Upper lobe of left lung (tissue), 6 donors: ENCODE results near the gene SEC14L5. TPM values are rescaled to one million over a fixed set of nuclear protein-coding genes. Genes with fewer than 3 reads are reported as not detected.

ENCODE experiments used
- ATAC-seq, 2 donors: fragments of 200-7000 bp; cut with Tn5 transposase; one replicate each; pipeline ENCODE4 v1.9.1; 2022; ENCODE audit warnings: mild to moderate bottlenecking in 2 of 2, moderate library complexity in 2 of 2; ENCODE audit not compliant: low FRiP score in 2 of 2
- DNase-seq, 2 donors: peaks; one replicate each; pipeline ENCODE4 v3.0.0-alpha.2; 2019 to 2020
- H3K27ac ChIP-seq, 4 donors: fragments of 200-600 bp; sonication (generic); one replicate each; pipeline ENCODE4 v1.5.1; 2016 to 2019
- H3K27me3 ChIP-seq, 4 donors: fragments of 200-600 bp; sonication (generic); one replicate each; pipeline ENCODE4 v1.5.1; 2017 to 2019
- H3K36me3 ChIP-seq, 4 donors: fragments of 200-600 bp; sonication (generic); one replicate each; pipeline ENCODE4 v1.5.1; 2016 to 2019
- H3K4me1 ChIP-seq, 4 donors: fragments of 200-600 bp; sonication (generic); one replicate each; pipeline ENCODE4 v1.5.1; 2018 to 2019
- H3K4me3 ChIP-seq, 4 donors: fragments of 200-600 bp; sonication (generic); one replicate each; pipeline ENCODE4 v1.5.1; 2017 to 2019; ENCODE audit warnings: mild to moderate bottlenecking in 2 of 4, moderate library complexity in 1 of 4
- H3K9me3 ChIP-seq, 4 donors: fragments of 200-600 bp; sonication (generic); one replicate each; pipeline ENCODE4 v1.5.1; 2018 to 2019
- EP300 ChIP-seq, 4 donors: sonication (generic); formaldehyde crosslinking; IDR thresholded peaks; one replicate each; pipeline ENCODE4 v1.5.1; 2017; ENCODE audit warnings: antibody characterized with exemption in 4 of 4, control low read depth in 2 of 4
- POLR2A ChIP-seq, 4 donors: fragments of 450-650 bp; IDR thresholded peaks; one replicate each; pipeline ENCODE4 v1.5.1; 2016 to 2017; ENCODE audit warnings: antibody characterized with exemption in 4 of 4, mild to moderate bottlenecking in 2 of 4
- POLR2AphosphoS5 ChIP-seq, 2 donors: sonication (generic); formaldehyde crosslinking; IDR thresholded peaks; one replicate each; pipeline ENCODE4 v1.5.1; 2017; ENCODE audit warnings: antibody characterized with exemption in 2 of 2
- WGBS, 2 donors: methylation state at CpG; one replicate each; pipeline ENCODE4 v1.1.5; 2017 to 2018; 5-methylcytosine and 5-hydroxymethylcytosine counted together
- total RNA-seq, 6 donors: library from RNA; depleted of rRNA in 4 of 6; stranded (reverse); fragments of >200 nt in 4 of 6; gene quantifications; one replicate each; pipeline versions ENCODE4 v1.1.0 to v1.2.1, GENCODE V29; 2016 to 2021
- TF ChIP-seq, protein P1 (sequence below), 6 experiments: fragments of 450-650 bp in 4 of 6; fragments of 200-600 bp in 2 of 6; sonication (generic) in 2 of 6; IDR thresholded peaks; one replicate each; pipeline ENCODE4 v1.5.1; 2016 to 2019; ENCODE audit warnings: antibody characterized with exemption in 6 of 6
- donor health status: DM: no; HTN: no; CAD: no; lungs with moderate emphysema.
- donor health status: DM: no; HTN: yes; CAD: no; lungs with severe emphysema.

Gene SEC14L5
- total RNA-seq, 6 donors from 2014 or later = 0.20 to 1.7 (median 0.49) TPM; not detected in 1

DNA sequence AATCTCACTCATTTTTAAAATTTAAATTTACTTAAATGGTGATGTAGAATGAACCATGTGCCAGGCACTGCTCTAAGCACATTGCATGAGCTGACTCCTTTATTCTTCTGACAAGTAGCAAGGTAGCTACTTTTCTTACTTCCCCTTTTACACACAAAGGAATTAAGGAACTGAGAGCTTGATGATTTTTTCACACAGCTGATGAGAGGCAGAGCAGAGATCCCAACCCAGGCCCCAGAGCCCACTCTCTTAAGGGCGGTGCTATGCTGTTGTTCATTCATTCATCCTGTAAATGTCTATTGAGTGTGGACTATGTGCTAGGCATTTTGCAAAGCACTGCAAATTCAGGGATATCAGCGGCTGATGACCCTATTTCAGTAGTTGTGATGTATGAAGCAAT is 17.9 kb downstream of the SEC14L5 start:
- no peaks in the 10 kb centered on the region for H3K9me3 ChIP-seq
- no peaks in the 10 kb centered on the region for H3K36me3 ChIP-seq
- no peaks in the 10 kb centered on the region for H3K4me1 ChIP-seq
- H3K27me3 ChIP-seq = no peaks in the 10 kb centered on the region
- TF ChIP-seq POLR2AphosphoS5 (IDR thresholded peaks at IDR 0.05) (no peak), POLR2A (IDR thresholded peaks at IDR 0.05) (no peak), EP300 (IDR thresholded peaks at IDR 0.05) (no peak)
- TF ChIP-seq, protein P1, sequence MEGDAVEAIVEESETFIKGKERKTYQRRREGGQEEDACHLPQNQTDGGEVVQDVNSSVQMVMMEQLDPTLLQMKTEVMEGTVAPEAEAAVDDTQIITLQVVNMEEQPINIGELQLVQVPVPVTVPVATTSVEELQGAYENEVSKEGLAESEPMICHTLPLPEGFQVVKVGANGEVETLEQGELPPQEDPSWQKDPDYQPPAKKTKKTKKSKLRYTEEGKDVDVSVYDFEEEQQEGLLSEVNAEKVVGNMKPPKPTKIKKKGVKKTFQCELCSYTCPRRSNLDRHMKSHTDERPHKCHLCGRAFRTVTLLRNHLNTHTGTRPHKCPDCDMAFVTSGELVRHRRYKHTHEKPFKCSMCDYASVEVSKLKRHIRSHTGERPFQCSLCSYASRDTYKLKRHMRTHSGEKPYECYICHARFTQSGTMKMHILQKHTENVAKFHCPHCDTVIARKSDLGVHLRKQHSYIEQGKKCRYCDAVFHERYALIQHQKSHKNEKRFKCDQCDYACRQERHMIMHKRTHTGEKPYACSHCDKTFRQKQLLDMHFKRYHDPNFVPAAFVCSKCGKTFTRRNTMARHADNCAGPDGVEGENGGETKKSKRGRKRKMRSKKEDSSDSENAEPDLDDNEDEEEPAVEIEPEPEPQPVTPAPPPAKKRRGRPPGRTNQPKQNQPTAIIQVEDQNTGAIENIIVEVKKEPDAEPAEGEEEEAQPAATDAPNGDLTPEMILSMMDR (IDR thresholded peaks at IDR 0.05) = no peak
- DNase-seq (no peak), ATAC-seq (no peak)
- no peak overlapping the region for H3K27ac ChIP-seq
- H3K4me3 ChIP-seq = no peak overlapping the region
- 80 to 88% methylated on average over 2 of the region's 2 CpGs for WGBS, 2 donors

DNA sequence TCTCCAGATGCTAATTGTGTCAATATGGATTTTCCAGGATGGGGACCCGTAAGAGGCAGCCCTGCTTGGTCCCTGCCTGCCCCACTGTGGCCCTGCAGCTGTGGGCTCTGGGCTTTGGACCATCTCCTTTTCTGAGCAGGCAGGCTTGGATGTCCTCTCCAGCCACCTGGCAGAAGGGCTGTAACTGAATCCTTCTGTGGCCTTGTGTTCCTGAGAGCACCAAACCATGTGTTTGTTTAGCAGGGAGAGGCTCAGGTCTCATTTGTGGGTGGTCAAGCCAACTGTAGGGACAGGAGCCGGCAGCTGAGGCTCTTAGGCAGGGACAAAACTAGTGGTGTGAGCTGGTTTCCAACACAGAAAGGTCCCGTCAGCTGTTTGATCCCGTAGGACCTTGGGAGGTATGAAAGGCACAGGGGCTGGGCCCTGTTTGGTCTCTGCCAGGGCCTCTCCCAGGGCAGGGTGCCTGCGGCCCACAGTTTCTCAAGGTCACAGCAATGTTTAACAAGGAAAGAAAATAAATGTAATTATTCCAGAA is 18.5 kb downstream of the SEC14L5 start:
- H3K4me3 ChIP-seq = no peak overlapping the region
- TF ChIP-seq POLR2A (IDR thresholded peaks at IDR 0.05) (no peak), EP300 (IDR thresholded peaks at IDR 0.05) (no peak), POLR2AphosphoS5 (IDR thresholded peaks at IDR 0.05) (no peak)
- TF ChIP-seq, protein P1 (IDR thresholded peaks at IDR 0.05) = no peak
- ATAC-seq (no peak), DNase-seq (no peak)
- H3K36me3 ChIP-seq = no peaks in the 10 kb centered on the region
- no peaks in the 10 kb centered on the region for H3K9me3 ChIP-seq
- H3K4me1 ChIP-seq = no peaks in the 10 kb centered on the region
- 64 to 90% methylated on average over 5 of the region's 5 CpGs for WGBS, 2 donors
- H3K27me3 ChIP-seq = no peaks in the 10 kb centered on the region
- no peak overlapping the region for H3K27ac ChIP-seq

DNA sequence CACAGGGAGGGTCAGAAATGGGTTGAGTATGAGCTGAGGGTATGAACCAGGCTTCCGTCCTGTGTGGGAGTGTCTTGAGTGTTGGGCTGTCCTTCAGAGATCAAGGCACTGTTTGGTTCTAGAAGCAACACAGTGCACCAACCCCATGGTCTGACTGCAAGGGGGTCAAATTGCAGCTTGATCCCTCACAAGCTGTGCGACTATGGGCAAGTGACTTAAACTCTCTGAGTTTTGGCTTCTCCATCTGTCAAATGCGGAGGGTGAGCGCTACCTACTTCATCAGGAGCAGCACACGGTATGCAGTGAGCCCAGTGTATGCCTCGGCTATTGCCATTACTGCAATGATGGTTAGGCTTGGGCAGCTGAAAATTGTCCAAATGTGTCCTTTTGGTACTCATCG is 21.0 kb downstream of the SEC14L5 start:
- Histone ChIP-seq H3K27me3 (no peaks in the 10 kb centered on the region), H3K36me3 (no peaks in the 10 kb centered on the region), H3K9me3 (peaks cover 0 to 1% (median 0%) of the 10 kb centered on the region in 4 donors), H3K27ac (no peak overlapping the region), H3K4me3 (no peak overlapping the region), H3K4me1 (no peaks in the 10 kb centered on the region)
- DNase-seq (no peak), ATAC-seq (no peak)
- 81 to 94% methylated on average over 2 to 7 of the region's 7 CpGs for WGBS, 2 donors
- TF ChIP-seq EP300 (IDR thresholded peaks at IDR 0.05) = no peak
- TF ChIP-seq POLR2AphosphoS5 (IDR thresholded peaks at IDR 0.05) = no peak

DNA sequence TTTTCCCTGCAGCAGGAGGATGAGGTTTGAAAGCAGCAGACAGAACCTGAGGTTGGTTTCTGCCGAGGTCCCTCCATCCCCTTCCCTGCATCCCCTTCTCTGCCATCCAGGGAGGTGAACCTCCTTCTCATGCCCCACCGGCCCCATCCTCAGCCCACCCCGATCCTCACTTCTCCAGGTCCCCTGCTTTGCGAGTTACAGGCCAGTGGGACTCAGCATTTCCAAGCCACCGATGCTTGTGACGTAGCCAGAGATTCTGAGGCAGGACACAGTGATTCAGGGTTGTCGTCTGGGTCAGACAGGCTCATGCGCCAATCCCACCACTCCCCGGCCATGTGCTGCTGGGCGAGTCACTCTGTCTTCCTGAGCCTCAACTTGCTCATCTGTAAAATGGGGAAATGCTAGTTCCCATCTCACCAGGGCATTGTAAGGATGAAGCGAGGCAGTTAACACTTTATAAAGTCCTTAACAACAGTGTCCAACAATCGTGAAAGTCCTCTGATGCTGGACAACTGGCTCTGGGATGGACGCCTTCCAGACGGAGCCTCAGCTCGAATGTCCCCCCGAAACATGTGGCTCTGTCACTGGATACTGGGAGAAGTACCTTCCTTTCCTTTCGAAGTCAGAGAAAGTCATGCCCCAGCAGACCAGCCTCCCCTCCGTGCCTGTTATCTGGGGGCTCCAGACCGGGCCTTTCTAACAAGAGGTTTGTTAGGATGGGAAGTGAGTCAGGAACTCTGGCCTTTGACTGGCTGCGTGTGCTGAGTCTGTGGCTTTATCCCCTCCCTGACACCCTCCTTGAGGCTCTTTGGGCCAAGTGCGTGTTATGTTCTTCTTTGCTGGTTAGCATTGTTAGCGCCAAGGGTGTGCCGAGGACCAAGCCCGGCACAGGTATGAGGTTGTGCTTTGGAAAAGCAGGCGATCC is 21.9 kb downstream of the SEC14L5 start:
- WGBS, 2 donors = 70 to 82% methylated on average over 24 to 25 of the region's 25 CpGs
- H3K27ac ChIP-seq = no peak overlapping the region
- no peaks in the 10 kb centered on the region for H3K27me3 ChIP-seq
- DNase-seq (no peak), ATAC-seq (no peak)
- no peak for TF ChIP-seq POLR2A (IDR thresholded peaks at IDR 0.05)
- TF ChIP-seq POLR2AphosphoS5 (IDR thresholded peaks at IDR 0.05) = no peak
- TF ChIP-seq EP300 (IDR thresholded peaks at IDR 0.05) = no peak
- TF ChIP-seq, protein P1 (IDR thresholded peaks at IDR 0.05) = no peak
- peaks cover 0 to 4% (median 0%) of the 10 kb centered on the region in 4 donors for H3K9me3 ChIP-seq
- no peaks in the 10 kb centered on the region for H3K36me3 ChIP-seq
- no peaks in the 10 kb centered on the region for H3K4me1 ChIP-seq
- no peak overlapping the region for H3K4me3 ChIP-seq

DNA sequence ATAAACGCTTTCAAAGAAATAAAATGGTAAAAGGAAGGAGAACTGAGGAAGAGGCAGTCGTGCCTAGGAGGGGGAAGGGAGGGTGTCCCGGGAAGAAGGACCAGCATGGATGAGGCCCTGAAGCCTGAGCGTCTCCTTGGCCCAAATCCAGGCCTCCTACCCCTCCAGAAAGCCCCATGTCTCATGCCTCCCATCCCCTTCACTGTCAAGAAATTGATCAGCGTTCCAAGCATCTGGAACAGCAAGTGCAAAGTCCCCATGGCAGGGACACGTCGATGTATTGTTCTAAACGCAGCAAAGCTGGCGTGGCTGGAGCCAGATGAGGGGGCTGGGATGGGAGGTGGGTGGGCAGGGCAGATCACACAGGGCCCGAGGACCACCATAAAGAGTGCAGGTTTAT is 22.6 kb downstream of the SEC14L5 start:
- no peaks in the 10 kb centered on the region for H3K36me3 ChIP-seq
- no peak overlapping the region for H3K4me3 ChIP-seq
- no peak for TF ChIP-seq EP300 (IDR thresholded peaks at IDR 0.05)
- TF ChIP-seq, protein P1 (IDR thresholded peaks at IDR 0.05) = no peak
- TF ChIP-seq POLR2A (IDR thresholded peaks at IDR 0.05) = no peak
- TF ChIP-seq POLR2AphosphoS5 (IDR thresholded peaks at IDR 0.05) = no peak
- DNase-seq = no peak
- H3K9me3 ChIP-seq = peaks cover 0 to 4% (median 0%) of the 10 kb centered on the region in 4 donors
- no peak overlapping the region for H3K27ac ChIP-seq
- H3K4me1 ChIP-seq = no peaks in the 10 kb centered on the region
- 69 to 73% methylated on average over 10 of the region's 10 CpGs for WGBS, 2 donors
- ATAC-seq = no peak
- no peaks in the 10 kb centered on the region for H3K27me3 ChIP-seq
